Central memory CD8-positive, alpha-beta T cell (primary cell): Measurements from ENCODE around the gene IQSEC1.
A peak's percentile ranks its signal among the peaks of the same experiment; 100 is the strongest.

Source experiments
- ATAC-seq: fragments of 150-1000 bp; cut with Tn5 transposase; replicated peaks from 2 replicates; pipeline ENCODE4 v1.10.0; 2022; ENCODE audit warnings: mild to moderate bottlenecking, moderate FRiP score, moderate number of reproducible peaks; ENCODE audit not compliant: poor library complexity, severe bottlenecking; ENCODE audit errors: extremely low read depth
- DNase-seq, 2 donors: peaks; one replicate each; pipeline ENCODE4 v3.0.0; 2021; ENCODE audit warnings: low spot score in 2 of 2
- H3K27ac Mint-ChIP-seq: one replicate; pipeline ENCODE4 v1.8.0; 2022; ENCODE audit warnings: low read depth, mild to moderate bottlenecking, moderate library complexity, mixed read lengths
- H3K27me3 Mint-ChIP-seq: one replicate; pipeline ENCODE4 v1.8.0; 2022; ENCODE audit warnings: mixed read lengths
- H3K36me3 Mint-ChIP-seq: one replicate; pipeline ENCODE4 v1.8.0; 2022; ENCODE audit warnings: mild to moderate bottlenecking, moderate library complexity, mixed read lengths; ENCODE audit not compliant: insufficient read depth
- H3K4me1 Mint-ChIP-seq: one replicate; pipeline ENCODE4 v1.8.0; 2022; ENCODE audit warnings: mixed read lengths
- H3K4me3 Mint-ChIP-seq: one replicate; pipeline ENCODE4 v1.8.0; 2022; ENCODE audit warnings: mild to moderate bottlenecking, moderate library complexity, mixed read lengths
- H3K9me3 Mint-ChIP-seq: one replicate; pipeline ENCODE4 v1.8.0; 2022; ENCODE audit warnings: mixed read lengths

Gene IQSEC1

DNA sequence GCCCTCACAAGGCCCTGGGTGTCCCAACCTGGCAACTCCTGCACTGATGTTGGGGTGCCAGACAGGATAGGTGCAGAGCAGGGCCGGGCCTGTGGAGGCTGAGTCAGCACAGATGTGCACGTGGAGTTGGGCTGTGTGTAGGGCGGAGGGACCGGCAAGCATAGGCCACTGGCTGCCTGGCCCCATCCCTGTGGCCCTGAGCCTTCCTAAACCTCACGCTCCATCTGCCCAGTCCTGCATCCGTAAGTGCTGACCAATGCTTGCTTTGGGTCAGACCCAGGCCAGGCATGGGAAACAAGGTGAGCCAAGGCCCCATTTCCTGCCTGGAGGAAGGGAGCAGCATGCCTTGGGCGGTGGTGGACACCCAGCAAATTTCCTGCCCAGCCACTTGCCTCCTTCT is 5.8 kb upstream of the IQSEC1 start:
- no peaks in the 10 kb centered on the region for H3K36me3 Mint-ChIP-seq
- peaks cover 8% of the 10 kb centered on the region for H3K27me3 Mint-ChIP-seq
- DNase-seq (no peak), ATAC-seq (no peak)
- H3K9me3 Mint-ChIP-seq: no peaks in the 10 kb centered on the region
- no peak overlapping the region for H3K4me3 Mint-ChIP-seq
- H3K27ac Mint-ChIP-seq: no peak overlapping the region
- peaks cover 11% of the 10 kb centered on the region for H3K4me1 Mint-ChIP-seq

DNA sequence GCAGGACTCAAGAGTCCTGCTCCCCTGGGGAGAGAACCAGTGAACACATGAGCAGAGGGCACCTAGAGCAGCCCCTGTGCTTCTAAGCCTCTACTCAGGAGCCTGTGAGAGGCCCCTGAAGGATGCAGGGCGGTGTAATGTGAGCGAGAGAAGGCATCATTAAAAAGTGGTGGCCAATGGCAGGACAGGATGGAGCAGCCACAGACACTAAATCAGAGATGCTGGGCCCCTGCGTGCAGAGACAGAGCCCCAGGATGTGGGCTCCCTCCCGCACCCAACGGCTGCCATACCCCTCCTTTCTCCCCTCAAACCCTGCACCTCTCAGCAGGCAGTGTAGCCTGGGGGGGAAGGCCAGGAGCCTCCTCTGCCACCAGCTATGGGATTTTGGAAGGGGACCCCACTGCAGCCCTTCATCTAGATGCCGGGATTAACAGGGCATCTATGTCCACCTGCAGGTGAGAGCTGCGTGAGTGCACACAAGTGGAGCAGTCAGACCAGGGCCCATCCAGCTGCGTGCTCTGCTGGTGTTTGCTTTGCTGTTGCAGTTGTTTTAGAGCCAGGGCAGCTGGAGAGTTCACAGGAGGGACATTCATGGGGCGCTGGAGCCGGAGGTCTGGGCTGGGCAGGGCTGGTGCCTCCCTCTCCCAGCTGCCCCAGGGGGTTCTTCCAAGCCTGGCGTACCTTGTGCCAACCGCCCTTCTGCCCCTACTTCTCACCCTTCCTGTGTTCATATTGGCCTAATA is 5.1 kb upstream of the IQSEC1 start:
- H3K27ac Mint-ChIP-seq: peak overlapping the region; percentile 69
- H3K9me3 Mint-ChIP-seq: no peaks in the 10 kb centered on the region
- peak overlapping the region; percentile 15 for H3K4me3 Mint-ChIP-seq
- no peaks in the 10 kb centered on the region for H3K36me3 Mint-ChIP-seq
- H3K27me3 Mint-ChIP-seq: peaks cover 15% of the 10 kb centered on the region
- peaks cover 16% of the 10 kb centered on the region for H3K4me1 Mint-ChIP-seq
- peak in 1 of 2 donors; percentile 20 for DNase-seq
- ATAC-seq: peak; percentile 71

DNA sequence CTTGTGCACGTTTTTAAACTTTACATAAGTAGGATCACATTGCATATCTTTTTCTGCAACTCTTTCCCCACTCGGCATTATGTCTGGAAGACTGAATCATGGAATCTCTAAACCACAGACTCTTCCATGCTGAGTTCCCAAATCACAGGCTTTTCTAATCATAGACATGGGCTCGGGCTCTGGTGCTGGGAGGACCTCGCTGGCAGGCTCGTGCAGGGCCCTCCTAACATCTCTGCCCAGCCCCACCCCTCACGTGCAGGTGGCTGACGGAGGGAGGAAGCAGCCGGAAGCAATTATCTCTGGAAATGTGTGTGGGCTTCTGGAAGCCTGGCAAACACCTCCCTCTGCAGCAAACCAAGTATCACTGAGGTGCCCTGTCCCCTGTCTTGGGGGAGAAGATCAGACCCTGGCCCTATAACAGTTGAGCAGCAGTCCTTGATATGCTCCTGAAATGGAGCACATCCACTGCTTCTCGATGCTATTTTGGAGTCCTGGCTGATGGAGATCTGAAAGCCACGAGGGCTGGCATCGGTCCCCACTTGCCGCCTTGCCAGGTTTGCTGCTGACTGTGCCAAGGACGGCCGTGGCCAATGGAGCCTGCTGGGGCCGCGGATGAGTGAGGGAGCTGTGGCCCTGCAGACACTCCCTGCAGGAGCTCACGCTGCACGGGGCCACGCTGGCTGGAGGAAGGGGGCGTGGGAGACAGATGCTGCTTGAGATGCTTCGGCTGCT is 4.4 kb upstream of the IQSEC1 start:
- Mint-ChIP-seq H3K36me3 (no peaks in the 10 kb centered on the region), H3K27ac (peak overlapping the region; percentile 69), H3K9me3 (no peaks in the 10 kb centered on the region), H3K4me1 (peaks cover 22% of the 10 kb centered on the region), H3K4me3 (peak overlapping the region; percentile 15), H3K27me3 (peaks cover 15% of the 10 kb centered on the region)
- DNase-seq (no peak), ATAC-seq (no peak)

DNA sequence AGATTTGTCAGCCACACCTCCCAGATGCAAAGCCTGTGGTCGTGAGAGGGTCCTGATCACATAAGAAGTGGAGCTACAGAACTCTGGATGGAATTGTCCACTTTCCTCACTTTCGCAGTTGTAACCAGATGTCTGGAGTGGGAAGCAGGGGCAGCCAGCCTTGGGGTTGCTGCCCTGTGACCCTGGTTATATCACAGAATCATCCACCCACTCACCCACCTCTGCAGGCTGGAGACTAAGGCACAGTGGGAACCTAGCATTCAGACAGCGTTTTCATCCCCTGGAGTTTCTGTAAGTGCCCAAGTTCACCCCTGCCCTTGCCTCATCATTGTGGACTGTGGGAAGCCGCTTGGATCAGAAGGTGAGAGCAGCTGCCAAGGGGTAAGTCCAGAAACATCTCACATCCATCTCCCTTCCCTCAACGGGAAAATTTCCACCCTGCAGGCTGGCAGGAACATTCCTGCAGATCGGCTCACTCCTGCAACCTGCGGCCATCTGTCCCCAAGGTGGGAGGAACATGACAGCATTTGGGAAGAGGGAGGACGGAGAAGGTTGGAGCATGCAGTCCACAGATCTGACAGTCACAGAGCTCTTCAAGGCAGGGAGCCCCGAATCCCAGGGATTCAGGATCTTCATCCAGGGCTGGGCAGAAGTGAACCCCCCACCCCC is 2.9 kb upstream of the IQSEC1 start:
- H3K27me3 Mint-ChIP-seq: peaks cover 15% of the 10 kb centered on the region
- no peaks in the 10 kb centered on the region for H3K9me3 Mint-ChIP-seq
- no peak overlapping the region for H3K4me3 Mint-ChIP-seq
- peaks cover 22% of the 10 kb centered on the region for H3K4me1 Mint-ChIP-seq
- no peak for DNase-seq
- no peak for ATAC-seq
- no peaks in the 10 kb centered on the region for H3K36me3 Mint-ChIP-seq
- H3K27ac Mint-ChIP-seq: no peak overlapping the region

DNA sequence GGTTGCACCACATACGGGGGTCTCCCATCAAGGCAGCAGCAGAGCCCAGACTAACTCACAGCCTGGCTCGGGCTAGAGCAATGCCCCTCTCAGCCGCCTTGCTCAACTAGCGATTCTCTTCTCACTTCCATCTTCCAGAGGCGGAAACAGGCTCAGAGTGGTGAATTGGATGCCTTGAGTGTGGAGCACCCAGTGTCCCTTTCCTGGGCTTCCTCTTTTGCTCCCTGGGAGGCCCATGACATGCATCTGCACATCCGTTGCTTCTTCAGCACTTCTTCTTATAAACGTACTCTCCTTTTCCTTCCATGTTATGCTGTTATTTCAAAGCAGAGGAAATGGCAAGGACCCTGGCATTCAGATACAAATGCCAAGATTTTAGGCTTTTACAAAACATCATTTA is 2.1 kb upstream of the IQSEC1 start:
- Mint-ChIP-seq H3K27me3 (peaks cover 15% of the 10 kb centered on the region), H3K9me3 (no peaks in the 10 kb centered on the region), H3K4me3 (no peak overlapping the region), H3K36me3 (no peaks in the 10 kb centered on the region), H3K27ac (no peak overlapping the region), H3K4me1 (peaks cover 26% of the 10 kb centered on the region)
- ATAC-seq (no peak), DNase-seq (no peak)

DNA sequence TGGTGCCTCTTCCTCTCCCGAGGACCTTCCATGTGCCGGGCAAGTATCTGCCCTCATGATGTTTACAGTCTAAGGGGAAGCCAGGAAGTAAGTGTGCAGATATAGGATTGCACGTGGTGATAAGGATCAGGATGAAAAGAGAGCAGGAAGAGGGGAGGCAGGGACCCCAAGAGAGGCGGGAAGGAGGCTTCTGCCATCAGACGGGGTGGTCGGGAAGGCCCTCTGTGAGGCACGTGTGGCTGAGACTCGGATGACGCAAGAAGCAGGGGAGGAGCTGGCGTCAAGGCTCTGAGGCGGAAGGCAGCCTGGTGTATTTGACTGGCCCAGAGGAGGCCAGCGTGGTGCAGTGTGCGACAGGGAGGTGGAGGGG is 762 bp upstream of the IQSEC1 start:
- no peaks in the 10 kb centered on the region for H3K36me3 Mint-ChIP-seq
- H3K27ac Mint-ChIP-seq: peak overlapping the region; percentile 47
- H3K4me3 Mint-ChIP-seq: no peak overlapping the region
- ATAC-seq (no peak), DNase-seq (no peak)
- no peaks in the 10 kb centered on the region for H3K9me3 Mint-ChIP-seq
- peaks cover 38% of the 10 kb centered on the region for H3K4me1 Mint-ChIP-seq
- H3K27me3 Mint-ChIP-seq: peaks cover 15% of the 10 kb centered on the region

DNA sequence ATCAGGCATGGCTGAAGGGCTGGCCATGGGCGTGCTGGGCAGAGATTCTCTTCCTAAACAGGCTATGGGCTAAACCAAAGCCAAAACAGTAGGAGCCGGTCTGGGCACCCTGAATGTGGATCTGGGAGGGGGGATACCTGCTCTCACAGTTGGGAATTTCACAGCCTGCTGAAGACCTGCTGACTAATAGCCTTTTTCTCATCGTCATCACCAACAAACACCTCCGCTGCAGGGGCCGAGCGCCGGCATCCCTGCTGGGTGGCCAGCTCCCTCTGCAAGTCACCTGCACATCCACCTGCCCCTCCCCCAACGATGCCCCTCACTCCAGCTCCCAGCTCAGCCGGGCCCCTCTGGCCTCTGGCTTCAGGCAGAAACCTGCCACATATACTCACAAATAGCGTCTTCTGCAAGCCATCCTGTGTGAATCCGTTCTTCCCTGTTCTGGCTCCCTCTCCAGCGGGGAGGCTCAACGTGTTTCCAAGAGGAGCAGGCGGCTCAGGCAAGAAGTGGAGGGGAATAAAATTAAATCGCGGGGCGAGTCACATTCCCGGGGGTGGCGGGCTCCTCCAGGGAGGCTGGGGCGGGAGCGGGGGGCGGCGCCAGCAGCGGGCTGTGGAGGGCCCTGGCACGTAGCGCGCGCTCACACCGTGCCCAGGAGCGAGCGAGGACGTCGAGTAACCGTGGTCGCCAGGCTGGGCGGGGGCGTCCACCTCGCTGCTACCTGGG is 466 bp downstream of the IQSEC1 start:
- peak overlapping the region; percentile 73 for H3K4me3 Mint-ChIP-seq
- H3K9me3 Mint-ChIP-seq: no peaks in the 10 kb centered on the region
- no peaks in the 10 kb centered on the region for H3K36me3 Mint-ChIP-seq
- peak; percentile 15 for ATAC-seq
- peaks cover 40% of the 10 kb centered on the region for H3K4me1 Mint-ChIP-seq
- H3K27me3 Mint-ChIP-seq: peaks cover 15% of the 10 kb centered on the region
- H3K27ac Mint-ChIP-seq: peak overlapping the region; percentile 71
- no peak for DNase-seq

DNA sequence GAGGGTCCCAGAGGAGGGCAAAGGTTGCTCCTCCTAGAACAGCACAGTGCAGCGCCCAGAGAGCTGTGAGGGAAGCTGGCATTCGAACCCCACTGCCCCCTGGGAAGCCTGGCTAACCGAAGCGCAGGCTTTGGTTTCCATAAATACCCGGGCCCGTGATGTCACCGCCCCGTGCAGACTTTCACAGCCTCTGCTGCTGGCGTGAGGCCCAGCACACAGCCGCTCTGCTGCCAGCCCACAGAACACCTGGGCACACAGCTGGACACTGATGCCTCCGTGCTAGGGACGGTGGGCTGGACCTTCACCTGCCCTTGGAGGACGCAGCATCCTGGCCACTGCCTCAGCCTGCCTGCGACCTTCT is 1.0 kb downstream of the IQSEC1 start:
- ATAC-seq (no peak), DNase-seq (no peak)
- H3K4me1 Mint-ChIP-seq: peaks cover 38% of the 10 kb centered on the region
- no peaks in the 10 kb centered on the region for H3K9me3 Mint-ChIP-seq
- peak overlapping the region; percentile 71 for H3K27ac Mint-ChIP-seq
- H3K4me3 Mint-ChIP-seq: peak overlapping the region; percentile 73
- H3K27me3 Mint-ChIP-seq: peaks cover 15% of the 10 kb centered on the region
- H3K36me3 Mint-ChIP-seq: no peaks in the 10 kb centered on the region

DNA sequence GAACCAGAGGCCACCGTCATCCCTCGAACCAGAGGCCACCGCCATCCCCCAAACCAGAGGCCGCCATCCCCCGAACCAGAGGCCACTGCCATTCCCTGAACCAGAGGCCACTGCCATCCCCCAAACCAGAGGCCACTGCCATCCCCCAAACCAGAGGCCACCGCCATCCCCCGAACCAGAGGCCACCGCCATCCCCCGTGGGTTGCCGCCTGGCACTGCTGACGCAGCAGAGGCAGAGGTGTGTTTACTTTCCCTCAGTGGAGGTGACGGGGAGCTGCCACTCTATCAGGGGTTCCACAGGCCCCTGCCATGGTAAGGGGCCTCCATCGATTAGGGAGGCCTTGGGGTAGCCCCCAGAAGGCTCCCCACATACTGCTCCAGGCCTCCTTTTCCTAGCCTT is 1.5 kb downstream of the IQSEC1 start:
- no peak for ATAC-seq
- Mint-ChIP-seq H3K27me3 (peaks cover 15% of the 10 kb centered on the region), H3K36me3 (no peaks in the 10 kb centered on the region), H3K4me3 (peak overlapping the region; percentile 73), H3K4me1 (peaks cover 41% of the 10 kb centered on the region), H3K27ac (peak overlapping the region; percentile 29), H3K9me3 (no peaks in the 10 kb centered on the region)
- no peak for DNase-seq

DNA sequence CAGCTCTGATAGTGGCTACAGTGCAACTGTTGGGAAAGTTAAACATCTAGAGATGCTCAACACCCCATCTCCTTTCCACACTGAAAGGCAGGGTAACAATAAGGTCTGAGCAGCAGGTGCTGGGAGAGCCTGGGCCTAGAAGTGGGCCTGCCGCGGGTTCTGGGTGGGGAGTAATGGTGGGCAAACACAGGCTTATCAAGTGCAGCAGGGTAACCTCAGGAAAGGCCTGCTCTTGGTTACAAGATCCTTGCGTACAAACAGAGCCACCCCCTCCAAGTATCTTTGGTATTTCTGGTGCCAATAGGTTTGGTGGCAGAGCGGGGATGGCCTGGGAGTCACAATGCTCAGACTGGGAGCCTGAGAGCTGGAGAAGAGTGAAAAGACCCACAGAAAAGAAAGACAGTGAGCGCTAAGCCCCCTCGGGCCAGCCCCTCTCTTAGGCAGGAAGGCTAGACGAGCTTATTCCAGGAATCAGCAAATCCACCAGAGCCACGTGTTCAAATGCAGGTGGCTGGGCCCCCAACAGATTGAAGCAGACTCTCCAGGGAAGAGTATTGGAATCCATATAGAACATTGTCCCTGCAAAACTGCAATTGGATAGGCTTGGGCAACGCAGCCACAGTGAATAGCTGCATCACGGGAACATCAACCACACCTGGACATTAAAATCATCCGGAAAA is 2.7 kb downstream of the IQSEC1 start:
- H3K4me1 Mint-ChIP-seq: peaks cover 53% of the 10 kb centered on the region
- DNase-seq (no peak), ATAC-seq (no peak)
- H3K27ac Mint-ChIP-seq: peak overlapping the region; percentile 87
- no peaks in the 10 kb centered on the region for H3K36me3 Mint-ChIP-seq
- no peaks in the 10 kb centered on the region for H3K9me3 Mint-ChIP-seq
- H3K4me3 Mint-ChIP-seq: peak overlapping the region; percentile 4
- H3K27me3 Mint-ChIP-seq: peaks cover 15% of the 10 kb centered on the region

DNA sequence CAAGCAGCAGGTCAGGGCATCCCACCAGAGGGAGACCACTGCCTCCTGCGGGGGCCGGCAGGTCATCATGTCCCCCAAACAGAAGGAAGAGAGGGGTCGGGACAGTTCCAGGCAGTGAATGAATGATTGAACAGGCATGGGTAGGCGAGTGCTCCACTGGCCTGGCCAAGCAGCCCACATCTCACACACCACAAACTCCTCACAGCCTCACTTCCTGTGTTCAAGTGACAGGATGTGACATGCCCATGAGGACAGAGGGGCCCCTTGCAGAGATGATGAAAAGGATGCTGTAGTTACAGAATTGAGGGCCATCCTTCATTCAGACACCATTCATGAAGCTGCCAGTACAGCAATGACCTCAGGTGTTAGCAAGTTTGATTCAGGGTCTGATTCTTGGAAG is 3.7 kb downstream of the IQSEC1 start:
- Mint-ChIP-seq H3K4me1 (peaks cover 59% of the 10 kb centered on the region), H3K27ac (peak overlapping the region; percentile 87), H3K4me3 (peak overlapping the region; percentile 64), H3K27me3 (peaks cover 11% of the 10 kb centered on the region), H3K9me3 (no peaks in the 10 kb centered on the region), H3K36me3 (no peaks in the 10 kb centered on the region)
- peak; percentile 86 for ATAC-seq
- DNase-seq: peak in 1 of 2 donors; percentile 51
